Measurements from ENCODE around the gene PRDM1.

Gene PRDM1

DNA sequence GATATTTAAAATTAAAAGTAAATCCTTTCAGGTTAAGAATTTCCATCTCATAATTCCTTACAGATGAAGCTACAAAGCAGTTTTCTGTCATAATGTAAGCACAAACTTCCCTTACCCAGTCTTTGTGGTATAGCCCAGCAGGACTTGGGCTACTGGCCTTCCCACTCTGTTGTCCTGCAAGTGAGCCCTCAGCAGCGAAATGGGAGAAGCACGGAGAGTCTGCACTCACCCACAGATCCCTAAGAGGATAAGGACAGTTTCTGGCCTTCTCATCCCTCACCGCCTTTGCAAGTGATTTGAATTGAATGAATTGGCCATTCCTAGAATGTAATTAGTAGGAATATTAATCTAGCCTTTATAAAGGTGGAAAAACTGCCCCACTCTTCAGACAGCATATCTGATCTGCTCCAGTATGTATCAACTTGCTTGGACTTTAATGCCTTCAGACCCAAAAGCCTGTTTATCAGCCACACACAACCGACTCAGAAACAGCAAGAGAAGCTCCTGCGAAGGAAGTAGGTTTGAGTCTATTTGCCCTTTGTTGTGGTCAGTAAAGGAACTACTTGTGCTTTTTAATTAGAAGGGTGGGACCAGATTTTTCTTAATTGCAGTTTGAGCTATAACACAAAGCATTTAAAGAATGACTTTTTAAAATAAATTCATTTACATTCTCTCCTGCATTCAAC, 29.9 kb upstream of the PRDM1 start:
- no peak for DNase-seq (ENCODE audit: extremely low read depth, low read depth)

DNA sequence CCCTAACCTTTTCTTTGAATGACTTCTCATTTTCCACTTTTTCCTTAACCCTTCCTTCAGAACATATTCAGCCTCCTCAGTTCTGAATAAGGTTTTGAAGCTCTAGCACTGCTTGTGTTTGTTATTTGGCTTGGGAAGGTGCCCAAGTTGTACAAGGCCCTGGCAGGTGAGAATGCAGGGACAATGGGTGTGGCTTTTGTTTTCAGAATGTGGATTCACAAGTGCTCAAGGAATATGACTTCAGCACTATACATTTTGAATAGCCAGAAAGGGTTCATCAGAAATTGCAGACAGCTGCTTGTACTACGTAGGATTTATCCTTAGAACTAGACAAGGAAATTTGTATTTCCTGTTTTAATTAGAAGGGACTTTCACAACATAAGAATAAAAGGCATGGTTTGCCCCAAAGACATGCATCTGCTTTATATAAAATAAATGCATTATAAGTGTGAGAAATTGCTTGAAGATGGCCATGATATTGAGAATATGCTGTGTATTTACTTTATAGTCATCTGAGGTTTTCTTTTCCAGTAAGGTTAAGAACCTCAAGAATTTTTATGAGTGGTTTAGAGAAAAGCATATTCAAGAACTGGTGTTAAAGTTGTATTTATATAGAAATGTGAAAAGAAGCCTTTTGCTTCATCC, 29.3 kb upstream of the PRDM1 start:
- DNase-seq (ENCODE audit: extremely low read depth, low read depth) = no peak
- TF ChIP-seq, protein P1, sequence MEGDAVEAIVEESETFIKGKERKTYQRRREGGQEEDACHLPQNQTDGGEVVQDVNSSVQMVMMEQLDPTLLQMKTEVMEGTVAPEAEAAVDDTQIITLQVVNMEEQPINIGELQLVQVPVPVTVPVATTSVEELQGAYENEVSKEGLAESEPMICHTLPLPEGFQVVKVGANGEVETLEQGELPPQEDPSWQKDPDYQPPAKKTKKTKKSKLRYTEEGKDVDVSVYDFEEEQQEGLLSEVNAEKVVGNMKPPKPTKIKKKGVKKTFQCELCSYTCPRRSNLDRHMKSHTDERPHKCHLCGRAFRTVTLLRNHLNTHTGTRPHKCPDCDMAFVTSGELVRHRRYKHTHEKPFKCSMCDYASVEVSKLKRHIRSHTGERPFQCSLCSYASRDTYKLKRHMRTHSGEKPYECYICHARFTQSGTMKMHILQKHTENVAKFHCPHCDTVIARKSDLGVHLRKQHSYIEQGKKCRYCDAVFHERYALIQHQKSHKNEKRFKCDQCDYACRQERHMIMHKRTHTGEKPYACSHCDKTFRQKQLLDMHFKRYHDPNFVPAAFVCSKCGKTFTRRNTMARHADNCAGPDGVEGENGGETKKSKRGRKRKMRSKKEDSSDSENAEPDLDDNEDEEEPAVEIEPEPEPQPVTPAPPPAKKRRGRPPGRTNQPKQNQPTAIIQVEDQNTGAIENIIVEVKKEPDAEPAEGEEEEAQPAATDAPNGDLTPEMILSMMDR (IDR thresholded peaks at IDR 0.05; ENCODE audit: low read depth, low read length, missing control alignments) = no peak

More for the DNA sequence above, 29.9 kb upstream of the PRDM1 start:
- H3K4me3 ChIP-seq (replicated peaks; ENCODE audit: low read depth, low read length) = no peak overlapping the region
- TF ChIP-seq, protein P1 (IDR thresholded peaks at IDR 0.05; ENCODE audit: low read depth, low read length, missing control alignments) = no peak

DNA sequence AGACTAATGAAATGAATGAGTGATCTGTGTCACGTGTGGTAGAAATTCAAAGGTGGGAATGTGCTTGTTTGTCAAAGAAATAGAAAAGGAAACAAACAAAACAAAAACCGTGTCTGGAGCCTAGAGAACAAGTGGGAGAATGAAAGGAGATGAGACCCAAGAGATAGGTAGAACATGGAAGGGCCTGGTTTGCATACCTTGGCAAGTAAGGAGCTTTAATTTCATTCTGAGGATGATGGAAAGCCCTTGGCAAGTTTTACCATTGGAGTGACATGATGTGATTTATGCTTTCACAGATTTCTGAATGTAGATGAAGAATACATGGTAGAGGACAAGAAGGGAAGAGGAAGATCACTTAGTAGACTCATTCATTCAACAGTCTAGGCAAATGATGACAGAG, 26.8 kb upstream of the PRDM1 start:
- DNase-seq (ENCODE audit: extremely low read depth, low read depth) = no peak
- TF ChIP-seq, protein P1 (IDR thresholded peaks at IDR 0.05; ENCODE audit: low read depth, low read length, missing control alignments) = no peak
- H3K4me3 ChIP-seq (replicated peaks; ENCODE audit: low read depth, low read length) = no peak overlapping the region

More for the DNA sequence above, 29.3 kb upstream of the PRDM1 start:
- H3K4me3 ChIP-seq (replicated peaks; ENCODE audit: low read depth, low read length) = no peak overlapping the region

- TF ChIP-seq, protein P1 (IDR thresholded peaks at IDR 0.05; ENCODE audit: low read depth, low read length, missing control alignments) = no peak
- DNase-seq (ENCODE audit: extremely low read depth, low read depth) = no peak
- H3K4me3 ChIP-seq (replicated peaks; ENCODE audit: low read depth, low read length) = no peak overlapping the region
Measured at GRCh38 chr6:106060167-106060566, 26.0 kb upstream of the PRDM1 start.

DNA sequence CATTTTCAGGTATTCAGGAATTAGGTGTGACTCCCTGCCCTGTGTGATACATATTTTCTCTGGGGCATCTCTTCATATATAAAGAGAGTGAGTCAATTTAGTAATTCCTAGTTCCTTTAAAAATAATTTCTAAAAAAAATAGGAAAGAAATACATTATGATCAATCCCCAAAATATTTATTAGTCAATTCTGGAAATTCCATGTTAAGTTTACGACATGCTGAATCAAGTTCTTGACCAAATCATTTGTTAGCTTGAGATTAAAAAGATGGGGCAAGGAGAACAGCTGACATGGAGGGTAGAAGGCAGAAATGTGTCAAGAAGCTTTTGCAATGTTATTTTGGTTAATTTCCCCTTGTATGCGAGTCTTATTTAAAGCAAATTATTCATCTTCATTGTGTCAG, 22.7 kb upstream of the PRDM1 start:
- no peak overlapping the region for H3K4me3 ChIP-seq (replicated peaks; ENCODE audit: low read depth, low read length)
- TF ChIP-seq, protein P1 (IDR thresholded peaks at IDR 0.05; ENCODE audit: low read depth, low read length, missing control alignments) = no peak
- DNase-seq (ENCODE audit: extremely low read depth, low read depth) = no peak

GRCh38 chr6:106064142-106064541, 22.0 kb upstream of the PRDM1 start:
- TF ChIP-seq, protein P1 (IDR thresholded peaks at IDR 0.05; ENCODE audit: low read depth, low read length, missing control alignments) = no peak
- DNase-seq (ENCODE audit: extremely low read depth, low read depth) = no peak
- no peak overlapping the region for H3K4me3 ChIP-seq (replicated peaks; ENCODE audit: low read depth, low read length)

All from HFF-Myc (cell line).